Stimulated activated naive CD8-positive, alpha-beta T cell treated with anti-CD3 and anti-CD28 coated beads, Interleukin-15, Interleukin-2, amounts not matched to agents 100 ng/mL and 50 ng/mL, for 24 hours (primary cell): ENCODE results near the gene IREB2.

Experiments
- H3K27ac Mint-ChIP-seq: one replicate; pipeline ENCODE4 v1.8.0; 2021; ENCODE audit warnings: mild to moderate bottlenecking, mixed read lengths
- H3K27me3 Mint-ChIP-seq: one replicate; pipeline ENCODE4 v1.8.0; 2021; ENCODE audit warnings: mixed read lengths
- H3K36me3 Mint-ChIP-seq: one replicate; pipeline ENCODE4 v1.8.0; 2021; ENCODE audit warnings: low read depth, mixed read lengths
- H3K4me1 Mint-ChIP-seq: one replicate; pipeline ENCODE4 v1.8.0; 2021; ENCODE audit warnings: low read depth, mixed read lengths
- H3K4me3 Mint-ChIP-seq: one replicate; pipeline ENCODE4 v1.8.0; 2021; ENCODE audit warnings: mild to moderate bottlenecking, mixed read lengths
- H3K9me3 Mint-ChIP-seq: one replicate; pipeline ENCODE4 v1.8.0; 2021; ENCODE audit warnings: mixed read lengths

Gene IREB2

DNA sequence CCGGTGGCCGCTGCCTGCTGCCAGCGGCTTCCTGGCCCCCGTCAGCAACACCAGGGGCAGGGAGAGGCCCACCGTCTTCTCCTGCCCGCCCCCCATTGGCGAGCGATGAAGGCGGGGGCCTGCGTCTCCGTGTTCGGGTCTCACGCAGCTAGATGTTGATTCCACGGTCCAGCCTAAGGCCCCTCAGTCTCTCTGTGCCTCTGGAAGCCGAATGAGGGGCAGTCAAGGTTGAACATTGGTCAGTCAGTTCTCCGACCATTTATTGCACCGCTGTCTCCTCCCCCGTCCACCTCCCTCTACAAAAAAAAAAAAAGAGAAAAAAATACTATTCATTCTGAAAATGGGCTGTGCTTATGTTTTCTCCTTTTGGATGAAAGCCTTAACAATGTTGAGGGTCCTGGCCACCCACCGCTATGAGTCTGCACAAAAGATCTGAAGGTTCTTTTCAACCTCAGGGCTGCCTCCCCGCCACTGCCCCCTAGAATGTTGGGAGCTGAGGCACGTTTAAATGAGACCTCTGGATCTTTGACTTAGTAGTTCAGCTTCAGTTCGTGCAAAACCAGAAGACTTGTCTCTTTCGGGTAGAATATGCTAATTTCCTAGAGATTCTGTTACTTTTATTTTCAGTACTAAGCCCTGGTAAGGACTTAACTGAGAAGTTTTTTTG, 736 bp downstream of the IREB2 start:
- Mint-ChIP-seq H3K27me3 (no peaks in the 10 kb centered on the region), H3K4me3 (peak overlapping the region; percentile 94), H3K27ac (peak overlapping the region; percentile 99), H3K36me3 (peaks cover 39% of the 10 kb centered on the region), H3K4me1 (peaks cover 50% of the 10 kb centered on the region), H3K9me3 (no peaks in the 10 kb centered on the region)

DNA sequence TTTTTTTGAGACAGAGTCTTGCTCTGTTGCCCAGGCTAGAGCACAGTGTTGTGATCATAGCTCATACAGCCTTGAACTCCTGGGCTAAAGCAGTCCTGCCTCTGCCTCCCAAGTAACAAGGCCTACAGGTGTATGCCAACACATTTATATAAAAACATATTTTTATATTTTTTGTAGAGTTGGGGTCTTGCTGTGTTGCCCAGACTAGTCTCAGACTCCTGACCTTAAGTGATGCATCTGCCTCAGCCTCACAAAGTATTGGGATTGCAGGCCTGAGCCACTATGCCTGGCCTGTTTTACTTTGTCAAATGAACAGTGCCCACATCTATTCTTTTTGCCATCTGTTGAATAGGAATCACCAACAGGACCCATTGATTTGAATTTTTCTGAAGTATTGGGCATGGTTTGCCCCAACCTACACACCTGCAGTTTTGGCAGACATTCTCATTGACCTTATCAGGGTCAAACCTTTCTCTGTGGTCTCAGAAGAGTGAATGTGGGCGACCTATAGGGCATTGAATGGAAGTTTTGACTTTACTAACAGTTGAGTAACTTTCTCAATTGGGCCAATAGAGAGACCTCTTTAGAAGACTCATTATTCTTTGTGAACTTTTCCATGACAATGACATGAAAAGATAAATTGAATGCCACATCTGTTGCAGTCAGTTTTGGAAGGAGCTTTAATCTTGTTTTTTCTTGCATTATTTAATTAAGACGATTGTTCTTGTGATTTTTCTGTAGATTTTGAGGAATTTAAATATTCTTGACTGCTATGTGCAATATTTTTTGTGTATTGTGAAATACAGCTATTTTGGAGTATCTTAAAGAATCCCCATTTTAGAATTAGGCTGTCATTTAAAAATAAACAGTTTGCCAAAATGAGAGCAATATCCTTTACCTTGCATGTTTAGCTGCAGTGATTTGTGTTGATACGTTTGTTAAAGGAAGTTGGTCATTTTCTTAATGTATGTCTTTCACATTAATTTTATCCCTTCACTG, 2.7 kb downstream of the IREB2 start:
- Mint-ChIP-seq H3K4me3 (peak overlapping the region; percentile 94), H3K9me3 (no peaks in the 10 kb centered on the region), H3K4me1 (peaks cover 67% of the 10 kb centered on the region), H3K27me3 (no peaks in the 10 kb centered on the region), H3K27ac (peak overlapping the region; percentile 91), H3K36me3 (peaks cover 52% of the 10 kb centered on the region)

DNA sequence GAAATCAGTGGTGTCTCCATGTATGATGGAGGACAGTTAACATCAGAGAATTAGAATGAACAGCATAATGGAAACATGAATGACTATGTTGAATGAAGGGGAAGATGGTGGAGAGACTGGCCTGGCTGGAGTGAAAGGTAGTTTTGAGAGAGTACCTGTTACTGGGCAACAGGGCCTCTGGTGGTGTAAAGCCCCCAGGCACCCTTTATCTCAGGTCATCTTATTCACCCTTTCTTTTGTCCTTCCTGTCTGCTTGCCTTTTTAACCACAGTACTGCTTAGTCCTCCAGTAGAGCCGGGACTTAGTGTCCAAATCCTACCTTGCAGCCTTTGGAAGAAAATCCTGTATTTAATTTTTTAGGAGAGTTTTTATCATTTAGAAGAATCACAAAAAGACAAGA, 6.2 kb downstream of the IREB2 start:
- Mint-ChIP-seq H3K4me3 (no peak overlapping the region), H3K36me3 (peaks cover 71% of the 10 kb centered on the region), H3K4me1 (peaks cover 78% of the 10 kb centered on the region), H3K27ac (peak overlapping the region; percentile 32), H3K9me3 (no peaks in the 10 kb centered on the region), H3K27me3 (no peaks in the 10 kb centered on the region)

DNA sequence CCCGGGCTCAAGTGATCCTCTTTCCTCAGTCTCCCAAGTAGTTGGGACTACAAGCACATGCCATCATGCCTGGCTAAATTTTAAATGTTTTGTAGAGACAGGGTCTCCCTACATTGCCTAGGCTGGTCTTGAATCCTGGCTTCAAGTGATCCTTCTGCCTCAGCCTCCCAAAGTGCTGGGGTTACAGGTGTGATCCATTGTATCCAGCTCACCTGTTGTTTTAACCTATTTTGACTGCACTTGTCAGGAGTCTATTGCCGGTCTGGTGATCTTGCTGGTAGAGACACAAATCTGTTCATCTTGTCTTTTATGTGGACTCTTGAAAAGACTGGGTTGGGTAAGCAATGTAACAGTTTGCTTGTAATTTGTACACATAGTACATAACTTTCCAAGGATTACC, 7.9 kb downstream of the IREB2 start:
- Mint-ChIP-seq H3K27ac (peak overlapping the region; percentile 67), H3K27me3 (no peaks in the 10 kb centered on the region), H3K4me3 (no peak overlapping the region), H3K36me3 (peaks cover 73% of the 10 kb centered on the region), H3K4me1 (peaks cover 68% of the 10 kb centered on the region), H3K9me3 (no peaks in the 10 kb centered on the region)

DNA sequence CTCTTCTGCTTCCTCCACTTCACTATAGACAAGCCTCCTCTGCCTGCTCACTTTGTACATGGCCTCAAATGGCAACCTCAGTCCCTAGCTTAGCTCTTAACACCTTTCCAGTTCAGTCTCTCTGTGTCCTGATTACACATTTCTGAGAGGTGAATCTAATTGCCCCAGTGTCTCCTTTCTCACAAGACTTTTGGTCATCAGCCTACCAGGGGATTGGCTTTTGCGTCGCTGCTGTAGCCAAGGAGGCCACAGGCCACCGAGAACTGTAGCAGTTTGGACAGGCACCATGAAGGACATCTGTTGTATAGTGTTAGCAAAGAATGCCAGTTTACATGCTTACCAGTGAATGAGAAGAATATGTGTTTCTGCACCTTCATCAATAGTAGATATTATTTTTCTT, 8.5 kb downstream of the IREB2 start:
- H3K27me3 Mint-ChIP-seq = no peaks in the 10 kb centered on the region
- no peak overlapping the region for H3K4me3 Mint-ChIP-seq
- H3K4me1 Mint-ChIP-seq = peaks cover 61% of the 10 kb centered on the region
- H3K27ac Mint-ChIP-seq = peak overlapping the region; percentile 8
- H3K36me3 Mint-ChIP-seq = peaks cover 66% of the 10 kb centered on the region
- no peaks in the 10 kb centered on the region for H3K9me3 Mint-ChIP-seq

DNA sequence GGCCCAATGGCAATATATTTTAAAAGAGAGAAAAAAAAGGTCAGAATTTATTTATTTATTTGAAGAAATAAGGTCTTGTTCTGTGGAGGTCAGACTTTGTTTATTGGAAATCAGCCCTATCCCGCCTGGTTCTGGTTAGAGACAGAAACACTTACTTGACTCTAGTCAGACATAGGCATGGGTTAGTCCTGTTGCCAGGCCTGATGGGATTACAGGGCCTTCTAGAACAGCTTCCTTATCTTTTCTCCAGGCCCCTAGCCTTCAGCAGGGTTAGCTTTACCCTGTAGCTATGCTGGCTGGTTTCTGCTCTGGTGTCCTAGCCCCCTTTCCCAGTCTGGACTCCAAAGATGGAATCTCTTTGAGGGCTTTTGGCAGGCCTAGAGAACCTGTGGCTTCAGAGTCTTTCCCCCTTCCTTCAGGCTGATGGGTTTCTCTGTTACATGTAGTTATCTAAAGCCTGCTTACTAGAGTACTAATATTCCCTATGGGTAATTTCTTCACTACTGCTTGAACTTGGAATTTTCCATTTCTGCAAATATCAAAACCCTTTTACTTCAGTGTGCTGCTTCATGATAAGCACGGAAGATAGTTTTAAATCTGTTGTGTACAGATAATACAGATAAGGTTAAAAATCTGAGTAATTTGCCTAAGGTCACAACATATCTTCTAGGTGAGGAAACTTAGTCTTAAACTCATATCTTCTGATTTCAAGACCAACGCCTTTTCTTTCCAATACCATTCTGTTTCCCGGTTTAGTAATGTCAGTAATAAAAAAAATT, 10.6 kb downstream of the IREB2 start:
- Mint-ChIP-seq H3K4me1 (peaks cover 62% of the 10 kb centered on the region), H3K36me3 (peaks cover 64% of the 10 kb centered on the region), H3K4me3 (no peak overlapping the region), H3K9me3 (no peaks in the 10 kb centered on the region), H3K27ac (no peak overlapping the region), H3K27me3 (no peaks in the 10 kb centered on the region)

DNA sequence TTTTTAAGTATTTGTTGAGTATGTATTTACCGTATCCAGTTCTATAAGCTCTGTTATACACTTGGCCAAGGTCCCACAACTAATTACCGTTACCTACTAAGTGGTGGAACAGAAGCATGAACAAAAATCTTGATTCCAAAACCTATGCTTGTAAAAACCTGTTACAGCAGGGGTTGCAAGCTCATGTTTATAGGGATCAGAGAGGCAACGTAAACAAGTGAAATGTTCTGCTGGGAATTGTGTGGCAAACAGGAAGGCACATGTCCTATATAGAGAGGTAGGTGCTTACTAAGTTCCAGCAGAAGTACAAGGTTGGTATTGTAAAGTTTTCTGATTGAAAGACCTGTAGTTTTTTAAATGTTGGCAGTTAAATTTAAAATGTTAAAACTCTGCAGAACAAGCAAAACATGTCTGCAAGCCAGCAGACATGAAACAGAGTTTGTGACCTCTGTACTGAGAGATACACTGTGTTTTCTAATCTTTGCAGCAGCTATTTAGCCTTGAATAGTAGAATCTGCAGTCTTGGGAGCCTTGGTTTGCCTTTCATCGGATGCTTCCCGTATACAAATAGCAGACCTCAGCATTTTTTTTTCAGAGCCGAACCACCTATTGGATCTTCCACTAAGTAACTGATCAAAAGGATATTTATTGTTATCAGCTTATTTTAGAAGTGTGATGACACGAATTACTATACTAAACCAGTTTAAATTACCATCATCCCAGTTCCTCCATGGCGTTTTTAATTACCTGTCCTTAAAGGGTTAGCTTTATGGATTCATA, 11.4 kb downstream of the IREB2 start:
- no peaks in the 10 kb centered on the region for H3K9me3 Mint-ChIP-seq
- peaks cover 63% of the 10 kb centered on the region for H3K36me3 Mint-ChIP-seq
- no peaks in the 10 kb centered on the region for H3K27me3 Mint-ChIP-seq
- H3K4me1 Mint-ChIP-seq = peaks cover 64% of the 10 kb centered on the region
- H3K27ac Mint-ChIP-seq = no peak overlapping the region
- H3K4me3 Mint-ChIP-seq = no peak overlapping the region

DNA sequence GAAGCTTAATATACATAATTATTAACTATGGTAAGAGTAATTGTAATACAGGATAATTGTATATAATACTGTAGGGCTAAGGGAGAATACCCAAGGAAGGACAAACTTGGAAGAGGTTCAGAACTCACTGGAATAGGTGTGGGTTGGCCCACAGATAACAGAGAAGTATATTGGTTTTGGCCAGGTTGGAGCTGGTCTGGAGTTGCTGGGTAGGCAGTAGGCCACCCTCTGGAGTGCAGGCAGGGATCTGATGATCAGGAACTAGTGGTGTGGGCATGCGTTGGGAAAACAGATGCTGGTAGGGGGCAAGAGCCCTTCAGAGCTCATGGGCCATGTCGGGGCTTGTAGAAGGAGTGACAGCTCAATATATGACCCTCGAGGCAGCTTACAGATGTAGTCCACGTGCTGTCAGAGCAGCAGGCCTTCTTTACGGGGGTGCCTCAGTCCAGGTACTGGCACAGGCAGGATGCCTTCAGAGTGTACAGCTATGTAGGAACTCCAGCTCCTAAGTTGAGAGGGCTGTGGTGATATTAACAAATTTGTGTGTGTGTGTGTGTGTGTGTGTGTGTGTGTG, 12.4 kb downstream of the IREB2 start:
- no peaks in the 10 kb centered on the region for H3K27me3 Mint-ChIP-seq
- H3K27ac Mint-ChIP-seq = no peak overlapping the region
- no peak overlapping the region for H3K4me3 Mint-ChIP-seq
- peaks cover 65% of the 10 kb centered on the region for H3K36me3 Mint-ChIP-seq
- peaks cover 65% of the 10 kb centered on the region for H3K4me1 Mint-ChIP-seq
- no peaks in the 10 kb centered on the region for H3K9me3 Mint-ChIP-seq

DNA sequence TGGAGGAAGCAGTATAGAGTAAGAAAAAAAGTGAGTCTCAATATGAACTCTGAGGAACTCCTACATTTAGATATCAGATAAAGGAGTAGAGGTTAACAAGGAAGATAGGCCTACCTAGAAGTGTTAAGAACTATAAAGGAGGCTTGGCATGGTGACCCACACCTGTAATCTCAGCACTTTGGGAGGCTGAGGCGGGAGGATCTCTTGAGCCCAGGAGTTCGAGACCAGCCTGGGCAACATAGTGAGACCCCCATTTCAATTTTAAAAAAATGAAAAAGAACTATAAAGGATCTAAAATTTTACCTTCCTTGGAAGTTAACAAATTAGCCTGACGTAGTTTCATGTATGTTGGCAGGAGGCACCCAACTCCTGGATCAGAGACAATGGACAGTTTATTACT, 14.5 kb downstream of the IREB2 start:
- H3K4me1 Mint-ChIP-seq = peaks cover 66% of the 10 kb centered on the region
- H3K36me3 Mint-ChIP-seq = peaks cover 56% of the 10 kb centered on the region
- no peaks in the 10 kb centered on the region for H3K9me3 Mint-ChIP-seq
- no peak overlapping the region for H3K4me3 Mint-ChIP-seq
- H3K27me3 Mint-ChIP-seq = no peaks in the 10 kb centered on the region
- no peak overlapping the region for H3K27ac Mint-ChIP-seq

DNA sequence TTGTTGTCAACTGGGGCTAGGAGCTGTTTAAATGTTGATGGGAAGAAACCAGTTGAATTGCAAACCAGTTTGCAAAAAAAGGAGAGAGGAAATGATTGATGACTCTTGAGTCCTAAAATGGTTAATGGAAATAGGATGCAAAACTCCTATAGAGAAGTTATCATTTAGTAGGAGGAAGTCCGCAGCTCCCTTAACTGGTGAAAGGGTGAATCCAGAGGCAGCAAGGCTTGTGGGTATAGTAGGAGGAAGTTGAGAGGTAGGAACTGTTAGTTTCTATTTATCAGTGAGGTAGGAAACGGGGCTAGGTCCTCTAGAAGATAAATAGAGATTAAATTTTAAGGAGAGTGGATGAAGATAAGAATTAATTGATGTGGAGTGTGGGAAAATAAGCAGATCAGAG, 15.4 kb downstream of the IREB2 start:
- Mint-ChIP-seq H3K27ac (peak overlapping the region; percentile 22), H3K9me3 (no peaks in the 10 kb centered on the region), H3K4me1 (peaks cover 75% of the 10 kb centered on the region), H3K27me3 (no peaks in the 10 kb centered on the region), H3K4me3 (no peak overlapping the region), H3K36me3 (peaks cover 62% of the 10 kb centered on the region)

DNA sequence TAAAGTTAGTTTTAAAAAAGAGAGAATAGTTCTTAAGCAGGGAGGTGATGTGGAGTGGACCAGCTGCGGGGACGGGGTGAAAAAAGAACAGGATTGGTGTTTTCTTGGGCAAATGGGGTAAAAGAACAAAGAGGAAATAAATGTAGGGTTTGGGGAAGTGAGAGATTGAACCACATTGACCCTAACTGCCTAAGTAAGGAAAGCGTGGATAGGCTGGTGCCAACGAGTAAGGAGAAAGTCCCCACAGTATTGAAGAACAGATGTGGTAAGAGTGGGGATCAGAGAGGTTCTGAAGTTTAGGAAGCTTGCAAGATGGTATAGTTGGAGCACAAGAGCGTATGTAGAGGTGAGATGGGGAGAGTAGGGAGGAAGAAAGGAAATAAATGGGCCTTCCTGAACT, 17.0 kb downstream of the IREB2 start:
- peak overlapping the region; percentile 76 for H3K27ac Mint-ChIP-seq
- no peaks in the 10 kb centered on the region for H3K9me3 Mint-ChIP-seq
- H3K36me3 Mint-ChIP-seq = peaks cover 57% of the 10 kb centered on the region
- peaks cover 81% of the 10 kb centered on the region for H3K4me1 Mint-ChIP-seq
- H3K4me3 Mint-ChIP-seq = no peak overlapping the region
- H3K27me3 Mint-ChIP-seq = no peaks in the 10 kb centered on the region

DNA sequence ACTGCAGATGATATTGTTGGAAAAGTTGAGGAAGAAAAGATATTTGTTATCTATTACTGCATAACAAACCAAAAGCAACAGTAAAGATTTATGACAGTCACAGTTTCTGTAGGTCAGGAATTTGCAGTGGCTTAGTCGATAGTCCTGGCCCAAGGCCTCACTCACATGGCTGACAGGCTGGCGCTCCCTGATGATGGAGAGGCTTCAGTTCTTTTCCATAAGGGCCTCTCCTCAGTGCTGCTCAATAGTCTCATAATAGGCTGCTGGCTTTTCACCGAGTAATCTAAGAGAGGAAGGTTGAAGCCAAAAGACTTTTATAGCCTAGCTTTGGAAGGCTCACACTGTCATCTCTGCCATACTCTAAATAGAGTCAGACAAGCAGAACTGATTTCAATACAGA, 17.7 kb downstream of the IREB2 start:
- no peak overlapping the region for H3K27ac Mint-ChIP-seq
- H3K27me3 Mint-ChIP-seq = no peaks in the 10 kb centered on the region
- no peak overlapping the region for H3K4me3 Mint-ChIP-seq
- no peaks in the 10 kb centered on the region for H3K9me3 Mint-ChIP-seq
- peaks cover 83% of the 10 kb centered on the region for H3K4me1 Mint-ChIP-seq
- H3K36me3 Mint-ChIP-seq = peaks cover 51% of the 10 kb centered on the region

DNA sequence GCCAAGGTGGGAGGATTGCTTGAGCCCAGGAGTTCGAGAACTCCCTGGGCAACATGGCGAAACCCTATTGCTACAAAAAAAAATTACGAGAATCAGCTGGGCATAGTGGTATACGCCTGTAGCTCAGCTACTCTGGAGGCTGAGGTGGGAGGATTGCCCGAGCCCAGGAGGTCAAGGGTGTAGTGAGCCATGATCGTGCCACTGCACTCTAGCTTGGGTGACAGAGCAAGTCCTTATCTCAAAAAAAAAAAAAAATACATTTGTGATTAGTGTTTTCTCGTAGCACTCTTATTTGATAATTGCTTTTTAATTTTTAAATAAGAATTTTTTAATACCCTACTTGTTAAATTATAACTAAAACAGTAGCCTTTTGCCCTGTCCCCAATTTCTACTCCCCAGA, 18.4 kb downstream of the IREB2 start:
- Mint-ChIP-seq H3K4me3 (no peak overlapping the region), H3K27me3 (no peaks in the 10 kb centered on the region), H3K9me3 (no peaks in the 10 kb centered on the region), H3K4me1 (peaks cover 90% of the 10 kb centered on the region), H3K36me3 (peaks cover 54% of the 10 kb centered on the region), H3K27ac (no peak overlapping the region)

DNA sequence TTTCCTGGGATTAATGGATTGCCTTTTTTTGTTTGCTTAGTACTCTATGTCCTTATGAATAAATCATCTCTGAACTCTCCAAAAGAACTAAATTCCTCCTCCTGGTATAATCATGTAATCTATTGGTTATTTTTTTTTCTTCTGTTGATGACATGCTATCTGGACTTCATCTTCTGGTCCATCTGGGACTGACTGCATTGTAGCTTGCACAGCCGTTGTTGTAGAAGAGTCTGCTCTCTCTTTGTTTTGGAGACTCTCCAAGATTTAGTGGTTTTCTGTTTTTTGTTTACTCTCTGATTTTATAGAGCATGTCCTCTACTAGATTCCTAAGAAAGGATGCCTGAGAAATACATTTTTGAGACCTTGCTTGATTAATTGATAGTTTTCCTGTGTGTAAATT, 19.1 kb downstream of the IREB2 start:
- Mint-ChIP-seq H3K27me3 (no peaks in the 10 kb centered on the region), H3K9me3 (no peaks in the 10 kb centered on the region), H3K4me1 (peaks cover 92% of the 10 kb centered on the region), H3K36me3 (peaks cover 54% of the 10 kb centered on the region), H3K4me3 (no peak overlapping the region), H3K27ac (peak overlapping the region; percentile 47)
